ENCODE results near the gene P3H1.
A peak's percentile ranks its signal among the peaks of the same experiment; 100 is the strongest.
"Not testable (repeated sequence)": the region's sequence is repeated elsewhere in the genome, so short reads cannot be mapped to it uniquely, and the experiment has no call there.

P3H1 gene, protein sequence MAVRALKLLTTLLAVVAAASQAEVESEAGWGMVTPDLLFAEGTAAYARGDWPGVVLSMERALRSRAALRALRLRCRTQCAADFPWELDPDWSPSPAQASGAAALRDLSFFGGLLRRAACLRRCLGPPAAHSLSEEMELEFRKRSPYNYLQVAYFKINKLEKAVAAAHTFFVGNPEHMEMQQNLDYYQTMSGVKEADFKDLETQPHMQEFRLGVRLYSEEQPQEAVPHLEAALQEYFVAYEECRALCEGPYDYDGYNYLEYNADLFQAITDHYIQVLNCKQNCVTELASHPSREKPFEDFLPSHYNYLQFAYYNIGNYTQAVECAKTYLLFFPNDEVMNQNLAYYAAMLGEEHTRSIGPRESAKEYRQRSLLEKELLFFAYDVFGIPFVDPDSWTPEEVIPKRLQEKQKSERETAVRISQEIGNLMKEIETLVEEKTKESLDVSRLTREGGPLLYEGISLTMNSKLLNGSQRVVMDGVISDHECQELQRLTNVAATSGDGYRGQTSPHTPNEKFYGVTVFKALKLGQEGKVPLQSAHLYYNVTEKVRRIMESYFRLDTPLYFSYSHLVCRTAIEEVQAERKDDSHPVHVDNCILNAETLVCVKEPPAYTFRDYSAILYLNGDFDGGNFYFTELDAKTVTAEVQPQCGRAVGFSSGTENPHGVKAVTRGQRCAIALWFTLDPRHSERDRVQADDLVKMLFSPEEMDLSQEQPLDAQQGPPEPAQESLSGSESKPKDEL

GRCh38 chr1:42766741-42767509 lies at the start of gene P3H1, which contains the start of gene C1orf50:
Gene P3H1, minus strand, starts transcription at chr1:42767028. Its CDS starts 57 bp downstream, at chr1:42766971.
Gene C1orf50, plus strand, starts transcription at chr1:42767249. Its CDS starts 63 bp downstream, at chr1:42767312.
- in situ Hi-C loops (cut with HindIII; ENCODE audit: low sequenced_read_pairs): no loop called here
- TF ChIP-seq, protein P1, sequence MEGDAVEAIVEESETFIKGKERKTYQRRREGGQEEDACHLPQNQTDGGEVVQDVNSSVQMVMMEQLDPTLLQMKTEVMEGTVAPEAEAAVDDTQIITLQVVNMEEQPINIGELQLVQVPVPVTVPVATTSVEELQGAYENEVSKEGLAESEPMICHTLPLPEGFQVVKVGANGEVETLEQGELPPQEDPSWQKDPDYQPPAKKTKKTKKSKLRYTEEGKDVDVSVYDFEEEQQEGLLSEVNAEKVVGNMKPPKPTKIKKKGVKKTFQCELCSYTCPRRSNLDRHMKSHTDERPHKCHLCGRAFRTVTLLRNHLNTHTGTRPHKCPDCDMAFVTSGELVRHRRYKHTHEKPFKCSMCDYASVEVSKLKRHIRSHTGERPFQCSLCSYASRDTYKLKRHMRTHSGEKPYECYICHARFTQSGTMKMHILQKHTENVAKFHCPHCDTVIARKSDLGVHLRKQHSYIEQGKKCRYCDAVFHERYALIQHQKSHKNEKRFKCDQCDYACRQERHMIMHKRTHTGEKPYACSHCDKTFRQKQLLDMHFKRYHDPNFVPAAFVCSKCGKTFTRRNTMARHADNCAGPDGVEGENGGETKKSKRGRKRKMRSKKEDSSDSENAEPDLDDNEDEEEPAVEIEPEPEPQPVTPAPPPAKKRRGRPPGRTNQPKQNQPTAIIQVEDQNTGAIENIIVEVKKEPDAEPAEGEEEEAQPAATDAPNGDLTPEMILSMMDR (IDR thresholded peaks at IDR 0.05; ENCODE audit: low read depth, low read length): no peak
- peak within 1 kb of the TSS; percentile 96 for H3K4me3 ChIP-seq (ENCODE audit: low read depth, low read length)
- DNase-seq (ENCODE audit: low read depth, low spot score): peak; percentile 100

GRCh38 chr1:42815941-42816584 lies 49.2 kb upstream of the P3H1 start:
- in situ Hi-C loops (cut with HindIII; ENCODE audit: low sequenced_read_pairs): no loop called here

GRCh38 chr1:42814815-42815214 lies 48.0 kb upstream of the P3H1 start:
- DNase-seq (ENCODE audit: low read depth, low spot score); in situ Hi-C loops (cut with HindIII; ENCODE audit: low sequenced_read_pairs); H3K4me3 ChIP-seq (ENCODE audit: low read depth, low read length): not testable (repeated sequence)

More at GRCh38 chr1:42815941-42816584, 49.2 kb upstream of the P3H1 start:
- DNase-seq (ENCODE audit: low read depth, low spot score): peak; percentile 4
- H3K4me3 ChIP-seq (ENCODE audit: low read depth, low read length): peak overlapping the region; percentile 72
- TF ChIP-seq, protein P1 (IDR thresholded peaks at IDR 0.05; ENCODE audit: low read depth, low read length): no peak

DNA sequence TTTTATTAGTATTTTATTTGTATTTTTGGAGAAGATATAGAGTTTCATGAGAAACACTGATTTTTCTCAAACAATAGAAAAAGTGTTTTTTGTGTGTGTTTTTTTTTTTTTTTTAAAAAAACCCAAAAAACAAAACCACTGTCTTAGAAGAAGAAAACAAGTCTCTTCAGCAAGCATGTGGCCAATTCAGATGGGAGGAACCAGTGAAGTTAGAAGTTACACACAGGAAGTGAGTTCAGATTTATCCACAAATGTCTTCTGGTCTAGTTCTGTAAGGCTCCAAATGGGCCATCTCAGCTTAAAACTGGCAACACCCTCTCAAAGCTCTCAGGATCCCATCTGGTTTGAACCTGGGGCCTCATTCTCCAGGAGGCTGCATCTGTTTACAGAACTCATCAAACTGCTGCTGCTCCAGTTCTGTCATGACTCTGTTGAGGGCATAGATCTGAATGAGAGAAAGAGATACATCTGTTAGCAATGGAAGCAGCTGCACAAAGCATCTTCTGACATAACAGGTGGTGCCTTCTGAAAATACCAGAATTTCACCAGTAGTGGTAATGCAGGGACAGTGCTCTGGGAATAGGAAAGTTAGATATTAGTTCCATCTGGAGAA lies 40.3 kb upstream of the P3H1 start:
- TF ChIP-seq, protein P1 (IDR thresholded peaks at IDR 0.05; ENCODE audit: low read depth, low read length): no peak
- no peak for DNase-seq (ENCODE audit: low read depth, low spot score)
- H3K4me3 ChIP-seq (ENCODE audit: low read depth, low read length): no peak overlapping the region
- in situ Hi-C loops (cut with HindIII; ENCODE audit: low sequenced_read_pairs): no loop called here

DNA sequence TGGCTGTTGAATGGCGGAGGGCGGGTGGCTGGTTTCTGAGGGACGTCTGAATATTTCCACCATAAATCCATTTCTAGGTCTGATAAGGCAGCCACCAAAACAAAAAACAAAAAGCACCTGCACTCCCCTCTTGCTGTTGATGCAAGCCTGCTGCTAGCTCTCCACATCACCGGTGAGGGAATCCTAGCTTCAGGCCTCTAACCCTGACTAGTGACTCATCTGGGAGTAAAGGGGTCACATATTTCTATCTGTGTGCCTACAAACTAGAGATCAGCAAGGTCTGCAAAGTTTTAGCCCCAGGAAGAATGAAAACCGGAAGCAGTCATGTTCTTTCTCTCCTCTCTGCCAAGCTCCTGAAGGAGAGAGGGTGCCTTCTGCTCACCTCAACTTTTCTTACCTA lies 39.8 kb upstream of the P3H1 start:
- in situ Hi-C loops (cut with HindIII; ENCODE audit: low sequenced_read_pairs): no loop called here
- DNase-seq (ENCODE audit: low read depth, low spot score): no peak
- TF ChIP-seq, protein P1 (IDR thresholded peaks at IDR 0.05; ENCODE audit: low read depth, low read length): no peak

GRCh38 chr1:42806171-42806570 lies 39.3 kb upstream of the P3H1 start:
- TF ChIP-seq, protein P1 (IDR thresholded peaks at IDR 0.05; ENCODE audit: low read depth, low read length): no peak
- H3K4me3 ChIP-seq (ENCODE audit: low read depth, low read length): no peak overlapping the region
- DNase-seq (ENCODE audit: low read depth, low spot score): no peak
- in situ Hi-C loops (cut with HindIII; ENCODE audit: low sequenced_read_pairs): no loop called here

More for the DNA sequence above, 39.8 kb upstream of the P3H1 start:
- H3K4me3 ChIP-seq (ENCODE audit: low read depth, low read length): no peak overlapping the region
